Gastrocnemius medialis (tissue), 4 donors: Measurements from ENCODE around the gene XPO5. TPM values are rescaled to one million over a fixed set of nuclear protein-coding genes. Genes with fewer than 3 reads are reported as not detected.

Source experiments
- ATAC-seq, 2 donors: fragments of 150-250 bp; one replicate each; pipeline ENCODE4 v1.9.1; 2016
- DNase-seq, 2 donors: peaks; one replicate each; pipeline ENCODE4 v3.0.0-alpha.2; 2019
- H3K27ac ChIP-seq, 4 donors: fragments of 200-600 bp; sonication (generic); 1 replicate in 1 of 4; 2 replicates in 3 of 4; pipeline ENCODE4 v1.5.1; 2016 to 2018; ENCODE audit warnings: mild to moderate bottlenecking in 2 of 4, moderate library complexity in 1 of 4
- H3K27me3 ChIP-seq, 3 donors: fragments of 200-600 bp; sonication (generic) in 2 of 3; 1 replicate in 1 of 3; 2 replicates in 2 of 3; pipeline versions ENCODE4 v1.5.1 to v1.6.0; 2016 to 2019; ENCODE audit warnings: mild to moderate bottlenecking in 1 of 3, moderate library complexity in 1 of 3
- H3K36me3 ChIP-seq, 2 donors: fragments of 200-600 bp; sonication (generic) in 1 of 2; one replicate each; pipeline ENCODE4 v1.5.1; 2017 to 2018
- H3K4me1 ChIP-seq, 2 donors: fragments of 200-600 bp; sonication (generic) in 1 of 2; one replicate each; pipeline ENCODE4 v1.5.1; 2016 to 2017; ENCODE audit warnings: mild to moderate bottlenecking in 2 of 2
- H3K4me3 ChIP-seq, 4 donors: fragments of 200-600 bp; sonication (generic) in 3 of 4; 1 replicate in 1 of 4; 2 replicates in 3 of 4; pipeline ENCODE4 v1.5.1; 2016 to 2019; ENCODE audit warnings: mild to moderate bottlenecking in 2 of 4
- H3K9me3 ChIP-seq, 3 donors: fragments of 200-600 bp; sonication (generic) in 2 of 3; 1 replicate in 1 of 3; 2 replicates in 2 of 3; pipeline ENCODE4 v1.5.1; 2016 to 2019
- POLR2A ChIP-seq, 2 donors: fragments of 450-650 bp; IDR thresholded peaks; one replicate each; pipeline ENCODE4 v1.6.1; 2017; ENCODE audit warnings: antibody characterized with exemption in 2 of 2, mild to moderate bottlenecking in 2 of 2, moderate library complexity in 2 of 2
- in situ Hi-C, 4 donors: fragments of 200-750 bp; cut with MboI; loops; one replicate each; pipeline versions ENCODE4 v1.15.0 to v1.8.0; 2017; ENCODE audit warnings: low sequenced_read_pairs in 4 of 4
- intact Hi-C: fragments of 100-400 bp; cut with DNase I; formaldehyde crosslinking; loops from one replicate; pipeline ENCODE4 v1.15.1; 2023; ENCODE audit warnings: low total_unique reads
- total RNA-seq, 4 donors: library from RNA; depleted of rRNA; stranded (reverse); fragments of >200 nt; gene quantifications; one replicate each; pipeline versions ENCODE4 v1.1.0 to v1.2.3, GENCODE V29; 2016
- TF ChIP-seq, protein P1 (sequence below), 5 experiments: fragments of 450-650 bp in 3 of 5; fragments of 200-600 bp in 2 of 5; sonication (generic) in 2 of 5; IDR thresholded peaks in 4 of 5; conservative IDR thresholded peaks in 1 of 5; 1 replicate in 4 of 5; 2 replicates in 1 of 5; pipeline ENCODE4 v1.5.1; 2016 to 2019; ENCODE audit warnings: antibody characterized with exemption in 5 of 5, mild to moderate bottlenecking in 3 of 5, moderate library complexity in 3 of 5

The XPO5 gene
- total RNA-seq, 4 donors from 2014 or later, result 11.8 to 21.8 (median 16.6) TPM

DNA sequence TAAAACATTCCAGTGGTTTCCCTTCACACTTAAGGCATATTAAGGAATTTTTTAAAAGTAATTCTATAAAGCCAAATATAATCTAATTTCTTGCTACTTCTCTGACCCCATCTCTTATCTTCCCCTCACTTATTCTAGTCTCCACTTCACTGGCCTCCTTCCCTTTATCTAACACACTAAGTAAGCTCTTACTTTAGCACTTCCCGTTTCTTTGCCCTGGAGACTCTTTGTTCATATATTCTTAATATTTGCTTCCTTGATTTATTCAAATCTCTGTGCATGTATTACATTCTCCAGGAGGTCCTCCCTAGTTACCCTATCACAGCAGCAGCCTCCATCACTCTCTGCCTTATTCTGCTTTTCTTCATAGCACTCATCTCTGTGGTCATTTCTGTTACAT, 33.0 kb upstream of the XPO5 start:
- H3K27ac ChIP-seq, result no peak overlapping the region
- TF ChIP-seq, protein P1, sequence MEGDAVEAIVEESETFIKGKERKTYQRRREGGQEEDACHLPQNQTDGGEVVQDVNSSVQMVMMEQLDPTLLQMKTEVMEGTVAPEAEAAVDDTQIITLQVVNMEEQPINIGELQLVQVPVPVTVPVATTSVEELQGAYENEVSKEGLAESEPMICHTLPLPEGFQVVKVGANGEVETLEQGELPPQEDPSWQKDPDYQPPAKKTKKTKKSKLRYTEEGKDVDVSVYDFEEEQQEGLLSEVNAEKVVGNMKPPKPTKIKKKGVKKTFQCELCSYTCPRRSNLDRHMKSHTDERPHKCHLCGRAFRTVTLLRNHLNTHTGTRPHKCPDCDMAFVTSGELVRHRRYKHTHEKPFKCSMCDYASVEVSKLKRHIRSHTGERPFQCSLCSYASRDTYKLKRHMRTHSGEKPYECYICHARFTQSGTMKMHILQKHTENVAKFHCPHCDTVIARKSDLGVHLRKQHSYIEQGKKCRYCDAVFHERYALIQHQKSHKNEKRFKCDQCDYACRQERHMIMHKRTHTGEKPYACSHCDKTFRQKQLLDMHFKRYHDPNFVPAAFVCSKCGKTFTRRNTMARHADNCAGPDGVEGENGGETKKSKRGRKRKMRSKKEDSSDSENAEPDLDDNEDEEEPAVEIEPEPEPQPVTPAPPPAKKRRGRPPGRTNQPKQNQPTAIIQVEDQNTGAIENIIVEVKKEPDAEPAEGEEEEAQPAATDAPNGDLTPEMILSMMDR (IDR thresholded peaks at IDR 0.05 in 4 of 5, conservative IDR thresholded peaks at IDR 0.05 in 1 of 5), result no peak
- TF ChIP-seq POLR2A (IDR thresholded peaks at IDR 0.05), result no peak
- no peaks in the 10 kb centered on the region for H3K4me1 ChIP-seq
- no peak overlapping the region for H3K4me3 ChIP-seq
- ATAC-seq, result no peak
- in situ Hi-C loops (loop anchor here in 1 of 4 donors (10.0 kb wide), 1 partner anchor 476 kb away; no protein-coding TSS in a partner anchor), intact Hi-C loops (loop anchor here (5.0 kb wide), 1 partner anchor 468 kb away; no protein-coding TSS in a partner anchor)
- no peaks in the 10 kb centered on the region for H3K27me3 ChIP-seq
- H3K36me3 ChIP-seq, result peaks cover 2 to 49% of the 10 kb centered on the region in 2 donors
- no peaks in the 10 kb centered on the region for H3K9me3 ChIP-seq
- no peak for DNase-seq

DNA sequence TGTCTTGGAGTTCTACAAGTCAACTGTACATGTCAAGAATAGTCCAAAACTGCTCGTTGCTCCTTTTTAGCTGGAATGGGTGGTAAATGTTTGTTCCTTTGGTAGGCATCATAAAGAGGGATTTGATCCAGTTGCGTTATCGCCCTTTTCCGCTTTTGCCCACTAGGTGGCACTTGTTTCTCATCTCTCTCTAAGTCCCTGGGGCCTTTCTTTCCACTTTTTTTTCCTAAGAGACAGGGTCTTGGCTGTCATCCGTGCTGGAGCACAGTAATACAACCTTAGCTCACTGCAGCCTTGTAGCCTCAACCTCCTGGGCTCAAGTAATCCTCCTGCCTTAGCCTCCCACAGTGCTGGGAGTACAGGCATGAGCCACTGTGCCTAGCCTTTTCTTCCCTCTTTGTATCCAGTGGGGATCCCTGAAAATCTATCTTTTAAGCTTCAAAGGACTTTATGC, 32.5 kb upstream of the XPO5 start:
- Histone ChIP-seq H3K36me3 (peaks cover 2 to 49% of the 10 kb centered on the region in 2 donors), H3K27me3 (no peaks in the 10 kb centered on the region), H3K4me3 (no peak overlapping the region), H3K9me3 (no peaks in the 10 kb centered on the region), H3K27ac (no peak overlapping the region), H3K4me1 (no peaks in the 10 kb centered on the region)
- TF ChIP-seq, protein P1 (IDR thresholded peaks at IDR 0.05 in 4 of 5, conservative IDR thresholded peaks at IDR 0.05 in 1 of 5), result peak; percentile 37 to 84 (median 72)
- no peak for TF ChIP-seq POLR2A (IDR thresholded peaks at IDR 0.05)
- in situ Hi-C loops (loop anchor here in 1 of 4 donors (10.0 kb wide), 1 partner anchor 476 kb away; no protein-coding TSS in a partner anchor), intact Hi-C loops (loop anchor here (5.0 kb wide), 1 partner anchor 469 kb away; no protein-coding TSS in a partner anchor)
- ATAC-seq, result peak; percentile 69 to 81
- DNase-seq, result peak in 1 of 2 donors; percentile 65

DNA sequence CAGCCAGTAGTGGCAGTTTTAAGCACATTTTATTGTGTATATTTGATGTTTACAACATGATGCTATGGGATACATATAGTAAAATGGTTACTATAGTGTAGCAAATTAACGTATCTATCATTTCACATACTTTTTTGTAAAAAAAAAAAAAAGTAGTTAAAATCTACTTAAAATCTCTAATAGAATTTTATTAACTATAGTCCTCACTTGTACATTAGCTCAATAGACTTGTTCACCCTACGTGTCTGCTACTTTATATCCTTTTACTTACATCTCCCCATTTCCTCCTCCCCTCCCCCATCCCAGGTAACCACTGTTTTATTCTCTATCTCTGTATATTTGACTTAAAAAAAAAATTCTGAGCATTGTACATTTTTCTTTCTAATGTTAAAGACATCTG, 30.2 kb upstream of the XPO5 start:
- DNase-seq (no peak), ATAC-seq (no peak)
- no peak overlapping the region for H3K27ac ChIP-seq
- no peak overlapping the region for H3K4me3 ChIP-seq
- TF ChIP-seq, protein P1 (IDR thresholded peaks at IDR 0.05 in 4 of 5, conservative IDR thresholded peaks at IDR 0.05 in 1 of 5), result no peak
- TF ChIP-seq POLR2A (IDR thresholded peaks at IDR 0.05), result no peak
- no peaks in the 10 kb centered on the region for H3K9me3 ChIP-seq
- intact Hi-C loops (loop anchor here (5.0 kb wide), 1 partner anchor 471 kb away; no protein-coding TSS in a partner anchor), in situ Hi-C loops (loop anchor here in 1 of 4 donors (10.0 kb wide), 1 partner anchor 479 kb away; no protein-coding TSS in a partner anchor)
- H3K36me3 ChIP-seq, result peaks cover under 1 to 62% of the 10 kb centered on the region in 2 donors
- no peaks in the 10 kb centered on the region for H3K27me3 ChIP-seq
- H3K4me1 ChIP-seq, result no peaks in the 10 kb centered on the region

DNA sequence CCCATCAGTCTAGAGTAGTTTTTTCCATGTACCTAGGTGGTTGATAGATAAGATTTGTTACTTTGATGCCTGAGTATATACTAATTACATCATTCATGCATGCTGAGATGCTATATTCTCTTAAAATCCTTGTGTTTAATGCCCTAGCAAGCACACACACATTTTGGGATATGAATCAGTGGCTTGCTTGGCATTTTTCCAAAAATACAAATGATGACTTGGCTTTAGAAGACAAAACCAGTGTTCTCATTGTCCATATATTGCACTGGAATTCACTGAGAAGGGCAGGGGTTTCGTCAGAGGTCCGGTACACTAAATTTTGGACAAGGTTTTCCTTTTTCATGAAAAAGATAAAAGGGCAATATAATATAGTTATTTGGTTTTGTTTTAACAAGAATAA, 28.3 kb upstream of the XPO5 start:
- Histone ChIP-seq H3K4me3 (no peak overlapping the region), H3K36me3 (peaks cover 0 to 58% of the 10 kb centered on the region in 2 donors), H3K4me1 (no peaks in the 10 kb centered on the region), H3K9me3 (no peaks in the 10 kb centered on the region), H3K27me3 (no peaks in the 10 kb centered on the region), H3K27ac (no peak overlapping the region)
- no peak for ATAC-seq
- in situ Hi-C loops (loop anchor here in 1 of 4 donors (10.0 kb wide), 1 partner anchor 481 kb away; no protein-coding TSS in a partner anchor), intact Hi-C loops (no loop called here)
- TF ChIP-seq, protein P1 (IDR thresholded peaks at IDR 0.05 in 4 of 5, conservative IDR thresholded peaks at IDR 0.05 in 1 of 5), result no peak
- no peak for TF ChIP-seq POLR2A (IDR thresholded peaks at IDR 0.05)
- DNase-seq, result no peak
